ENCODE results near the gene SLC44A5.
"Not testable (repeated sequence)": the region's sequence is repeated elsewhere in the genome, so short reads cannot be mapped to it uniquely, and the experiment has no call there.

Gene SLC44A5

DNA sequence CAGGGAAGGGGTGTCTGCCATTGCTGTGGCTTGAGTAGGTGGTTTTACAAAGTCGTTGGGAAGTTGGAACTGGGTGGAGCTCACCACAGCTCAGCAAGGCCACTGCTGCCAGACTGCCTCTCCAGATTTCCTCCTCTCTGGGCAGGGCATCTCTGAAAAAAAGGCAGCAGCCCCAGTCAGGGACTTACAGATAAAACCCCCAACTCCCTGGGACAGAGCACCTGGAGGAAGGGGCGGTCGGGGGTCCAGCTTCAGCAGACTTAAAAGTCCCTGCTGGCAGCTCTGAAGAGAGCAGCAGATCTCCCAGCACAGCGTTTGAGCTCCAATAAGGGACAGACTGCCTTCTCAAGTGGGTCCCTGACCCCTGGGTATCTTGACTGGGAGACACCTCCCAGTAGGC, 352.6 kb downstream of the SLC44A5 start:
- no peak for DNase-seq (ENCODE audit: extremely low read depth, low read depth)
- TF ChIP-seq, protein P1, sequence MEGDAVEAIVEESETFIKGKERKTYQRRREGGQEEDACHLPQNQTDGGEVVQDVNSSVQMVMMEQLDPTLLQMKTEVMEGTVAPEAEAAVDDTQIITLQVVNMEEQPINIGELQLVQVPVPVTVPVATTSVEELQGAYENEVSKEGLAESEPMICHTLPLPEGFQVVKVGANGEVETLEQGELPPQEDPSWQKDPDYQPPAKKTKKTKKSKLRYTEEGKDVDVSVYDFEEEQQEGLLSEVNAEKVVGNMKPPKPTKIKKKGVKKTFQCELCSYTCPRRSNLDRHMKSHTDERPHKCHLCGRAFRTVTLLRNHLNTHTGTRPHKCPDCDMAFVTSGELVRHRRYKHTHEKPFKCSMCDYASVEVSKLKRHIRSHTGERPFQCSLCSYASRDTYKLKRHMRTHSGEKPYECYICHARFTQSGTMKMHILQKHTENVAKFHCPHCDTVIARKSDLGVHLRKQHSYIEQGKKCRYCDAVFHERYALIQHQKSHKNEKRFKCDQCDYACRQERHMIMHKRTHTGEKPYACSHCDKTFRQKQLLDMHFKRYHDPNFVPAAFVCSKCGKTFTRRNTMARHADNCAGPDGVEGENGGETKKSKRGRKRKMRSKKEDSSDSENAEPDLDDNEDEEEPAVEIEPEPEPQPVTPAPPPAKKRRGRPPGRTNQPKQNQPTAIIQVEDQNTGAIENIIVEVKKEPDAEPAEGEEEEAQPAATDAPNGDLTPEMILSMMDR (IDR thresholded peaks at IDR 0.05; ENCODE audit: low read depth, low read length, missing control alignments) = no peak
- H3K4me3 ChIP-seq (replicated peaks; ENCODE audit: low read depth, low read length) = no peak overlapping the region

DNA sequence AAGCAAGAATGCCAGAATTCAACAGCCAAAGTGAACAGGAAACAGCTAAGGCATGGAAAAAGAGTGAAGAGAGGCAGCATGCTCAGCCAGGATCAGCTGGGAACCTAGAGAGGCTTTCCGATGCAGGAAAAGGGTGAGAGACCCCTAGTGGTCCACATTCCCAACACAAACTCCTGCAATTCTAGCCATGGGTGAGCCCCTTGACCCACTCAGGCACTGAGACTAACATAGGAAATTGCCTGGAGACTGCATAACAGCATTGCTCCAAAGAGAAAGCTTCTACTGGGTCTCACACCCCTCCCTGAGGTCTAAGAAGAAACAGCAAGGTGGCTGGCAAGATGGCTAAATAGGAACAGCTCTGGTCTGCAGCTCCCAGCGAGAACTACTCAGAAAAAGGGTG, 353.5 kb downstream of the SLC44A5 start:
- H3K4me3 ChIP-seq (replicated peaks; ENCODE audit: low read depth, low read length) = no peak overlapping the region
- no peak for DNase-seq (ENCODE audit: extremely low read depth, low read depth)
- TF ChIP-seq, protein P1 (IDR thresholded peaks at IDR 0.05; ENCODE audit: low read depth, low read length, missing control alignments) = no peak

DNA sequence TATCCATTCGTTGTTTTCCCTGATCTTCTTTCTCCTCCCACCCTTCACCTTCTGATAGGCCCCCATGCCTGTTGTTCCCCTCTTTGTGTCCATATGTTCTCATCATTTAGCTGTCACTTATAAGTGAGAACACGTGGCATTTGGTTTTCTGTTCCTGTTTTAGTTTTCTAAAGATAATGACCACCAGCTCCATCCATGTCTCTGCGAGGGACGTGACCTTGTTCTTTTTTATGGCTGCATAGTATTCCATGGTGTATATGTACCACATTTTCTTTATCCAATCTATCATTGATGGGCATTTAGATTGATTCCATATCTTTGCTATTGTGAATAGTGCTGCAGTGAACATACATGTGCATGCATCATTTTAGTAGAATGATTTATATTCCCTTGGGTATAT, 360.8 kb downstream of the SLC44A5 start:
- H3K4me3 ChIP-seq (replicated peaks; ENCODE audit: low read depth, low read length); DNase-seq (ENCODE audit: extremely low read depth, low read depth): not testable (repeated sequence)

DNA sequence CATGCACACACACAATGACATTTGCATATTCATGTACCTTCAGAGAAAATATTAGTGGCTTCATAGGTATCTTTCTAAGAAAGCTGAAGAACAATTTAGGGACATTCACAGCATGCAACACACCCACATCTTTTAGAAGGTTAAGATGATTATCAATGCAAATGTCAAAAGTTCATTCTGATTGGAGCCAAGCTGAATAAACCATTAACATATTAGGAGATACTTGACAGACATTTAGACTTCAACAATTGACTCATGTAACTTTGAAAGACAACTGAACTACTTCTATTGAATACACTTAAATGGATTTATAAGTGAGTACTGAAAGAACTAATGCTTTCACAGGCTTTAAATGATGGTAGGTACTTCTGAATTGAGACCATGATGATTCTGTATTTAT, 365.7 kb downstream of the SLC44A5 start:
- H3K4me3 ChIP-seq (replicated peaks; ENCODE audit: low read depth, low read length) = no peak overlapping the region
- TF ChIP-seq, protein P1 (IDR thresholded peaks at IDR 0.05; ENCODE audit: low read depth, low read length, missing control alignments) = no peak
- DNase-seq (ENCODE audit: extremely low read depth, low read depth) = no peak

DNA sequence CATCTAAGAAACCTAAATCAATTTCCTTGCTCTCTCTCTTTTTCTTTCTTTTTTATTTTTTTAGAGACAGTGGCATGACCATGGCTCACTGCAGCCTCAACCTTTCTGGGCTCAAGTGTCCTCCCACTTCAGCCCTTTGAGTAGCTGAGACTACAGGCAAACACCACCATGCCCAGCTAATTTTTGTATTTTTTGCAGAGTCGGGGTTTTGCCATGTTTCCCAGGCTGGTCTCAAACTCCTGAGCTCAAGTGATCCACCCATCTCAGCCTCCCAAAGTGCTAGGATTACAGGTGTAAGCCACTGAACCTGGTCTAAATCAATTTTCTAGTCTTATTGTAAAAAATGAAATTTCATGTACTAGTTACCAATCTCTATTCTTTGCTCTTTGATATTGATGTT, 367.8 kb downstream of the SLC44A5 start:
- no peak for DNase-seq (ENCODE audit: extremely low read depth, low read depth)
- TF ChIP-seq, protein P1 (IDR thresholded peaks at IDR 0.05; ENCODE audit: low read depth, low read length, missing control alignments) = no peak
- no peak overlapping the region for H3K4me3 ChIP-seq (replicated peaks; ENCODE audit: low read depth, low read length)

DNA sequence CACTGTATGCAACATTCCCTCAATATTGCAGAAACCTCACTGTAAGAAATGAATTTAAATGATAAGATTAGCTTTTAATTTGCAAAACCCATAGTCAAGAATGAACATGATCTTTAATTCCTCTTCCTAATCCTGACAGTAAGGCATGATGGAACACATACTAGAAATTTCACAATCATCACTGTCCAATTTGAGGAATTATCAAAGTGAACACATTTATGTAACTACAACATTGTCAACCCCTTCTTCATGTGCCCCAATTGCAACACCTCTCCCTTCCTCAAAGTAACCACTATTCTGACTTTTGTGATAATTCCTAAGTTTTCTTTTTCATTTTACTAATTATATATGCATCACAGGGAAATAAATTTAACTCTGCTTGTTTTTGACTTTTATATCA, 373.6 kb downstream of the SLC44A5 start:
- no peak for DNase-seq (ENCODE audit: extremely low read depth, low read depth)
- H3K4me3 ChIP-seq (replicated peaks; ENCODE audit: low read depth, low read length) = no peak overlapping the region
- TF ChIP-seq, protein P1 (IDR thresholded peaks at IDR 0.05; ENCODE audit: low read depth, low read length, missing control alignments) = no peak

DNA sequence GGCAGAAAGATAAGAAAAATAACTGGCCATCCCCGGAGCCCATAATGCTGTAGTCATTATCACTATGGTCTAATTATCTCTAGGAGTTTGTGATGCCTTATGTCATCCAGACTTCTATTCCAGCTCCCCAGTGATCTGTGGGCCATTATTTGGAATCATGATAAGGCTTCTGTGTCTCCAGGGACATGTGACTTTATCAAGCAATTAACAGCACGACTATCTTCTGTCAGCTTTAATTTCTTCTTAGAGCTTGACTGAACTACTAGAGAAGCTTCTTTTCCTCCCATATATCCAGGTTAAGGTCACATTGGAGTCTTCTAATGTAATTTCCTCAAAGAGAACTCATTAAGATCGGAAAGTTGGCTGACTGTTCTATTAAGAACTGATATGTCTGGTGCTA, 376.4 kb downstream of the SLC44A5 start:
- no peak for DNase-seq (ENCODE audit: extremely low read depth, low read depth)
- TF ChIP-seq, protein P1 (IDR thresholded peaks at IDR 0.05; ENCODE audit: low read depth, low read length, missing control alignments) = no peak
- no peak overlapping the region for H3K4me3 ChIP-seq (replicated peaks; ENCODE audit: low read depth, low read length)

All from HFF-Myc (cell line).